NK-92 (cell line): Measurements from ENCODE around the gene TPH1.
"Not testable (repeated sequence)": the region's sequence is repeated elsewhere in the genome, so short reads cannot be mapped to it uniquely, and the experiment has no call there.

Source experiments
- DNase-seq: peaks from one replicate; lab custom pipeline; 2025; ENCODE audit not compliant: unreplicated experiment; lab: John Stamatoyannopoulos, UW

Gene TPH1

GRCh38 chr11:18027475-18027874 is 18.6 kb downstream of the TPH1 start:
- no peak for DNase-seq

- no peak for DNase-seq
Measured at GRCh38 chr11:18022419-18022818, 23.6 kb downstream of the TPH1 start.

- no peak for DNase-seq
Measured at GRCh38 chr11:18019650-18020049, 26.4 kb downstream of the TPH1 start.

GRCh38 chr11:18016789-18017188 is 29.3 kb downstream of the TPH1 start:
- no peak for DNase-seq

- DNase-seq: no peak
Measured at GRCh38 chr11:18014876-18015275, 31.2 kb downstream of the TPH1 start.

GRCh38 chr11:18013790-18014507 is 32.1 kb downstream of the TPH1 start:
- no peak for DNase-seq

- DNase-seq: peak; percentile 47
Measured at GRCh38 chr11:18012906-18013781, 32.9 kb downstream of the TPH1 start, which contains the start of gene SERGEF. TSS of gene SERGEF (minus strand) at chr11:18013047. CDS start at chr11:18013010, 37 bp downstream.

GRCh38 chr11:18012122-18012905 is 33.8 kb downstream of the TPH1 start:
- no peak for DNase-seq

- DNase-seq: no peak
Measured at GRCh38 chr11:18011633-18012032, 34.4 kb downstream of the TPH1 start.

GRCh38 chr11:18010977-18011586 is 35.0 kb downstream of the TPH1 start:
- DNase-seq: no peak

- DNase-seq: no peak
Measured at GRCh38 chr11:18010121-18010670, 35.9 kb downstream of the TPH1 start.

GRCh38 chr11:18005376-18006129 is 40.5 kb downstream of the TPH1 start:
- DNase-seq: no peak

- no peak for DNase-seq
Measured at GRCh38 chr11:18001191-18001590, 44.9 kb downstream of the TPH1 start.

- no peak for DNase-seq
Measured at GRCh38 chr11:18000760-18001159, 45.3 kb downstream of the TPH1 start.

- DNase-seq: not testable (repeated sequence)
Measured at GRCh38 chr11:18000128-18000527, 45.9 kb downstream of the TPH1 start.
